Gastrocnemius medialis (tissue), 4 donors: ENCODE data around the gene SEC14L1. TPM values are rescaled to one million over a fixed set of nuclear protein-coding genes. Genes with fewer than 3 reads are reported as not detected.

Experiments used
- ATAC-seq, 2 donors: fragments of 150-250 bp; one replicate each; pipeline ENCODE4 v1.9.1; 2016
- DNase-seq, 2 donors: peaks; one replicate each; pipeline ENCODE4 v3.0.0-alpha.2; 2019
- H3K27ac ChIP-seq, 4 donors: fragments of 200-600 bp; sonication (generic); 1 replicate in 1 of 4; 2 replicates in 3 of 4; pipeline ENCODE4 v1.5.1; 2016 to 2018; ENCODE audit warnings: mild to moderate bottlenecking in 2 of 4, moderate library complexity in 1 of 4
- H3K27me3 ChIP-seq, 3 donors: fragments of 200-600 bp; sonication (generic) in 2 of 3; 1 replicate in 1 of 3; 2 replicates in 2 of 3; pipeline versions ENCODE4 v1.5.1 to v1.6.0; 2016 to 2019; ENCODE audit warnings: mild to moderate bottlenecking in 1 of 3, moderate library complexity in 1 of 3
- H3K36me3 ChIP-seq, 2 donors: fragments of 200-600 bp; sonication (generic) in 1 of 2; one replicate each; pipeline ENCODE4 v1.5.1; 2017 to 2018
- H3K4me1 ChIP-seq, 2 donors: fragments of 200-600 bp; sonication (generic) in 1 of 2; one replicate each; pipeline ENCODE4 v1.5.1; 2016 to 2017; ENCODE audit warnings: mild to moderate bottlenecking in 2 of 2
- H3K4me3 ChIP-seq, 4 donors: fragments of 200-600 bp; sonication (generic) in 3 of 4; 1 replicate in 1 of 4; 2 replicates in 3 of 4; pipeline ENCODE4 v1.5.1; 2016 to 2019; ENCODE audit warnings: mild to moderate bottlenecking in 2 of 4
- H3K9me3 ChIP-seq, 3 donors: fragments of 200-600 bp; sonication (generic) in 2 of 3; 1 replicate in 1 of 3; 2 replicates in 2 of 3; pipeline ENCODE4 v1.5.1; 2016 to 2019
- CTCF ChIP-seq, 5 experiments: fragments of 450-650 bp in 3 of 5; fragments of 200-600 bp in 2 of 5; sonication (generic) in 2 of 5; IDR thresholded peaks in 4 of 5; conservative IDR thresholded peaks in 1 of 5; 1 replicate in 4 of 5; 2 replicates in 1 of 5; pipeline ENCODE4 v1.5.1; 2016 to 2019; ENCODE audit warnings: antibody characterized with exemption in 5 of 5, mild to moderate bottlenecking in 3 of 5, moderate library complexity in 3 of 5
- POLR2A ChIP-seq, 2 donors: fragments of 450-650 bp; IDR thresholded peaks; one replicate each; pipeline ENCODE4 v1.6.1; 2017; ENCODE audit warnings: antibody characterized with exemption in 2 of 2, mild to moderate bottlenecking in 2 of 2, moderate library complexity in 2 of 2
- in situ Hi-C, 4 donors: fragments of 200-750 bp; cut with MboI; loops; one replicate each; pipeline versions ENCODE4 v1.15.0 to v1.8.0; 2017; ENCODE audit warnings: low sequenced_read_pairs in 4 of 4
- intact Hi-C: fragments of 100-400 bp; cut with DNase I; formaldehyde crosslinking; loops from one replicate; pipeline ENCODE4 v1.15.1; 2023; ENCODE audit warnings: low total_unique reads
- total RNA-seq, 4 donors: library from RNA; depleted of rRNA; stranded (reverse); fragments of >200 nt; gene quantifications; one replicate each; pipeline versions ENCODE4 v1.1.0 to v1.2.3, GENCODE V29; 2016

SEC14L1 gene
- total RNA-seq, 4 donors from 2014 or later: 55.0 to 94.1 (median 73.7) TPM

- no peak for TF ChIP-seq CTCF (IDR thresholded peaks at IDR 0.05 in 4 of 5, conservative IDR thresholded peaks at IDR 0.05 in 1 of 5)
- H3K27me3 ChIP-seq: no peaks in the 10 kb centered on the region
- peaks cover 2 to 90% of the 10 kb centered on the region in 2 donors for H3K36me3 ChIP-seq
- DNase-seq: no peak
- H3K27ac ChIP-seq: peak overlapping the region; percentile 73 to 86 (median 80)
- H3K4me1 ChIP-seq: peaks cover 32 to 38% of the 10 kb centered on the region in 2 donors
- in situ Hi-C loops (no loop called here), intact Hi-C loops (loop anchor here (2.0 to 5.0 kb wide), 3 partner anchors 38 to 122 kb away; no protein-coding TSS in a partner anchor)
- H3K9me3 ChIP-seq: no peaks in the 10 kb centered on the region
- ATAC-seq: no peak
- H3K4me3 ChIP-seq: no peak overlapping the region
Observed at GRCh38 chr17:77208856-77209255, 68.1 kb downstream of the SEC14L1 start.

GRCh38 chr17:77209330-77209748, 68.6 kb downstream of the SEC14L1 start:
- Histone ChIP-seq H3K27me3 (no peaks in the 10 kb centered on the region), H3K4me1 (peaks cover 32 to 39% of the 10 kb centered on the region in 2 donors), H3K4me3 (no peak overlapping the region), H3K9me3 (no peaks in the 10 kb centered on the region), H3K36me3 (peaks cover 2 to 90% of the 10 kb centered on the region in 2 donors), H3K27ac (peak overlapping the region; percentile 73 to 86 (median 80))
- intact Hi-C loops (loop anchor here (2.0 to 5.0 kb wide), 3 partner anchors 37 to 123 kb away; no protein-coding TSS in a partner anchor), in situ Hi-C loops (no loop called here)
- DNase-seq: no peak
- no peak for TF ChIP-seq CTCF (IDR thresholded peaks at IDR 0.05 in 4 of 5, conservative IDR thresholded peaks at IDR 0.05 in 1 of 5)
- TF ChIP-seq POLR2A (IDR thresholded peaks at IDR 0.05): no peak
- ATAC-seq: peak; percentile 56 to 57

- DNase-seq: peak; percentile 30 to 35
- no peaks in the 10 kb centered on the region for H3K9me3 ChIP-seq
- no peaks in the 10 kb centered on the region for H3K27me3 ChIP-seq
- TF ChIP-seq CTCF (IDR thresholded peaks at IDR 0.05 in 4 of 5, conservative IDR thresholded peaks at IDR 0.05 in 1 of 5) (no peak), POLR2A (IDR thresholded peaks at IDR 0.05) (no peak)
- H3K4me1 ChIP-seq: peaks cover 41 to 49% of the 10 kb centered on the region in 2 donors
- H3K4me3 ChIP-seq: no peak overlapping the region
- no peak for ATAC-seq
- intact Hi-C loops (no loop called here), in situ Hi-C loops (loop anchor here in 1 of 4 donors (10.0 kb wide), 1 partner anchor 116 kb away; no protein-coding TSS in a partner anchor)
- H3K36me3 ChIP-seq: peaks cover 2 to 90% of the 10 kb centered on the region in 2 donors
- peak overlapping the region; percentile 73 to 86 (median 80) for H3K27ac ChIP-seq
Observed at GRCh38 chr17:77210331-77210730, 69.6 kb downstream of the SEC14L1 start.

GRCh38 chr17:77210946-77211541, 70.3 kb downstream of the SEC14L1 start:
- TF ChIP-seq CTCF (IDR thresholded peaks at IDR 0.05 in 4 of 5, conservative IDR thresholded peaks at IDR 0.05 in 1 of 5): no peak
- no peak for TF ChIP-seq POLR2A (IDR thresholded peaks at IDR 0.05)
- DNase-seq (no peak), ATAC-seq (no peak)
- Histone ChIP-seq H3K27me3 (no peaks in the 10 kb centered on the region), H3K27ac (peak overlapping the region; percentile 28 to 86 (median 80)), H3K4me1 (peaks cover 43 to 51% of the 10 kb centered on the region in 2 donors), H3K9me3 (no peaks in the 10 kb centered on the region), H3K4me3 (no peak overlapping the region), H3K36me3 (peaks cover 2 to 85% of the 10 kb centered on the region in 2 donors)
- in situ Hi-C loops (loop anchor here in 1 of 4 donors (10.0 kb wide), 1 partner anchor 116 kb away; no protein-coding TSS in a partner anchor), intact Hi-C loops (no loop called here)
